Tibial nerve (tissue), 4 donors: Measurements from ENCODE around the gene PRPF19. TPM values are rescaled to one million over a fixed set of nuclear protein-coding genes. Genes with fewer than 3 reads are reported as not detected.

Source experiments
- DNase-seq, 2 donors: peaks; one replicate each; pipeline ENCODE4 v3.0.0-alpha.2; 2019; ENCODE audit warnings: low spot score in 2 of 2
- H3K27ac ChIP-seq, 4 donors: fragments of 200-600 bp; sonication (generic) in 3 of 4; one replicate each; pipeline ENCODE4 v1.5.1; 2017 to 2019; ENCODE audit warnings: mild to moderate bottlenecking in 1 of 4
- H3K27me3 ChIP-seq, 2 donors: fragments of 200-600 bp; sonication (generic) in 1 of 2; one replicate each; pipeline versions ENCODE4 v1.5.1 to v1.6.0; 2017 to 2019
- H3K36me3 ChIP-seq, 3 donors: fragments of 200-600 bp; sonication (generic); one replicate each; pipeline ENCODE4 v1.5.1; 2018 to 2019
- H3K4me1 ChIP-seq, 4 donors: fragments of 200-600 bp; sonication (generic) in 3 of 4; one replicate each; pipeline ENCODE4 v1.5.1; 2017 to 2019
- H3K4me3 ChIP-seq, 4 donors: fragments of 200-600 bp; sonication (generic) in 3 of 4; one replicate each; pipeline ENCODE4 v1.5.1; 2017 to 2019; ENCODE audit warnings: mild to moderate bottlenecking in 1 of 4, moderate library complexity in 1 of 4
- H3K9me3 ChIP-seq, 4 donors: fragments of 200-600 bp; sonication (generic) in 3 of 4; one replicate each; pipeline ENCODE4 v1.5.1; 2017 to 2019
- CTCF ChIP-seq, 5 experiments: fragments of 200-600 bp in 3 of 5; fragments of 450-650 bp in 2 of 5; sonication (generic) in 3 of 5; IDR thresholded peaks; one replicate each; pipeline ENCODE4 v1.5.1; 2016 to 2019; ENCODE audit warnings: antibody characterized with exemption in 5 of 5, mild to moderate bottlenecking in 3 of 5, moderate library complexity in 2 of 5
- EP300 ChIP-seq, 2 donors: sonication (generic); formaldehyde crosslinking; IDR thresholded peaks; one replicate each; pipeline ENCODE4 v1.6.1; 2017; ENCODE audit warnings: antibody characterized with exemption in 2 of 2, mild to moderate bottlenecking in 1 of 2
- POLR2A ChIP-seq, 2 donors: fragments of 450-650 bp; IDR thresholded peaks; one replicate each; pipeline ENCODE4 v1.6.1; 2017; ENCODE audit warnings: antibody characterized with exemption in 2 of 2, mild to moderate bottlenecking in 2 of 2, moderate library complexity in 2 of 2
- WGBS, 2 donors: methylation state at CpG; one replicate each; pipeline ENCODE4 v1.1.5; 2018; 5-methylcytosine and 5-hydroxymethylcytosine counted together
- total RNA-seq, 4 donors: library from RNA; depleted of rRNA; stranded (reverse); fragments of >200 nt; gene quantifications; one replicate each; pipeline ENCODE4 v1.1.0, GENCODE V29; 2016

Gene PRPF19
- 10 to 100 TPM; 49.6 to 92.0 (median 55.5) TPM for total RNA-seq

- Histone ChIP-seq H3K27ac (peak within 1 kb of the TSS; percentile 70 to 95 (median 93)), H3K36me3 (peaks cover 0 to 27% (median 8%) of the 10 kb centered on the region in 3 donors), H3K9me3 (no peaks in the 10 kb centered on the region), H3K27me3 (no peaks in the 10 kb centered on the region), H3K4me1 (peaks cover 6 to 39% (median 20%) of the 10 kb centered on the region in 4 donors), H3K4me3 (peak within 1 kb of the TSS; percentile 82 to 94 (median 90))
- TF ChIP-seq CTCF (IDR thresholded peaks at IDR 0.05) (no peak), POLR2A (IDR thresholded peaks at IDR 0.05) (peak; percentile 47 to 78), EP300 (IDR thresholded peaks at IDR 0.05) (peak; percentile 92 to 94)
- WGBS, 2 donors: 0% methylated on average over 25 to 75 of the region's 75 CpGs
- DNase-seq: peak; percentile 95 to 99
These were observed at the start of gene PRPF19 for GRCh38 chr11:60906132-60906972. TSS of gene PRPF19 (minus strand) at chr11:60906585. CDS start at chr11:60906382, 203 bp downstream.

GRCh38 chr11:60955571-60955970 is 49.2 kb upstream of the PRPF19 start:
- DNase-seq: no peak
- H3K9me3 ChIP-seq: no peaks in the 10 kb centered on the region
- WGBS, 2 donors: 59 to 61% methylated on average over 5 of the region's 5 CpGs

GRCh38 chr11:60954421-60954820 is 48.0 kb upstream of the PRPF19 start:
- Histone ChIP-seq H3K27me3 (no peaks in the 10 kb centered on the region), H3K4me1 (peaks cover 0 to 29% (median 8%) of the 10 kb centered on the region in 4 donors), H3K27ac (peak overlapping the region in 2 of 4 donors; percentile 57 to 98), H3K9me3 (no peaks in the 10 kb centered on the region), H3K4me3 (no peak overlapping the region), H3K36me3 (no peaks in the 10 kb centered on the region)
- 79 to 92% methylated on average over 5 of the region's 5 CpGs for WGBS, 2 donors
- no peak for DNase-seq
- TF ChIP-seq POLR2A (IDR thresholded peaks at IDR 0.05) (no peak), EP300 (IDR thresholded peaks at IDR 0.05) (no peak), CTCF (IDR thresholded peaks at IDR 0.05) (no peak)

More at GRCh38 chr11:60955571-60955970, 49.2 kb upstream of the PRPF19 start:
- Histone ChIP-seq H3K4me3 (no peak overlapping the region), H3K27ac (no peak overlapping the region), H3K27me3 (no peaks in the 10 kb centered on the region), H3K36me3 (no peaks in the 10 kb centered on the region), H3K4me1 (peaks cover 0 to 17% (median 4%) of the 10 kb centered on the region in 4 donors)
- TF ChIP-seq CTCF (IDR thresholded peaks at IDR 0.05) (no peak), POLR2A (IDR thresholded peaks at IDR 0.05) (no peak), EP300 (IDR thresholded peaks at IDR 0.05) (no peak)

- no peak for DNase-seq
- H3K4me3 ChIP-seq: no peak overlapping the region
- no peaks in the 10 kb centered on the region for H3K9me3 ChIP-seq
- H3K36me3 ChIP-seq: no peaks in the 10 kb centered on the region
- H3K4me1 ChIP-seq: peaks cover 0 to 35% (median 12%) of the 10 kb centered on the region in 4 donors
- peak overlapping the region in 2 of 4 donors; percentile 92 to 98 for H3K27ac ChIP-seq
- no peak for TF ChIP-seq EP300 (IDR thresholded peaks at IDR 0.05)
- no peak for TF ChIP-seq POLR2A (IDR thresholded peaks at IDR 0.05)
- TF ChIP-seq CTCF (IDR thresholded peaks at IDR 0.05): no peak
- no peaks in the 10 kb centered on the region for H3K27me3 ChIP-seq
- 78 to 79% methylated on average over 6 of the region's 6 CpGs for WGBS, 2 donors
These were observed 47.4 kb upstream of the PRPF19 start for GRCh38 chr11:60953781-60954180.

- Histone ChIP-seq H3K9me3 (no peaks in the 10 kb centered on the region), H3K36me3 (no peaks in the 10 kb centered on the region), H3K27ac (peak overlapping the region; percentile 87 to 98 (median 92)), H3K4me1 (peaks cover 0 to 45% (median 16%) of the 10 kb centered on the region in 4 donors), H3K4me3 (peak overlapping the region; percentile 30 to 66 (median 60)), H3K27me3 (no peaks in the 10 kb centered on the region)
- WGBS, 2 donors: 10 to 14% methylated on average over 3 of the region's 3 CpGs
- no peak for TF ChIP-seq POLR2A (IDR thresholded peaks at IDR 0.05)
- TF ChIP-seq CTCF (IDR thresholded peaks at IDR 0.05): no peak
- no peak for TF ChIP-seq EP300 (IDR thresholded peaks at IDR 0.05)
- DNase-seq: no peak
These were observed 46.4 kb upstream of the PRPF19 start for GRCh38 chr11:60952742-60953170.
